ENCODE results near the gene NUDT3.

DNA sequence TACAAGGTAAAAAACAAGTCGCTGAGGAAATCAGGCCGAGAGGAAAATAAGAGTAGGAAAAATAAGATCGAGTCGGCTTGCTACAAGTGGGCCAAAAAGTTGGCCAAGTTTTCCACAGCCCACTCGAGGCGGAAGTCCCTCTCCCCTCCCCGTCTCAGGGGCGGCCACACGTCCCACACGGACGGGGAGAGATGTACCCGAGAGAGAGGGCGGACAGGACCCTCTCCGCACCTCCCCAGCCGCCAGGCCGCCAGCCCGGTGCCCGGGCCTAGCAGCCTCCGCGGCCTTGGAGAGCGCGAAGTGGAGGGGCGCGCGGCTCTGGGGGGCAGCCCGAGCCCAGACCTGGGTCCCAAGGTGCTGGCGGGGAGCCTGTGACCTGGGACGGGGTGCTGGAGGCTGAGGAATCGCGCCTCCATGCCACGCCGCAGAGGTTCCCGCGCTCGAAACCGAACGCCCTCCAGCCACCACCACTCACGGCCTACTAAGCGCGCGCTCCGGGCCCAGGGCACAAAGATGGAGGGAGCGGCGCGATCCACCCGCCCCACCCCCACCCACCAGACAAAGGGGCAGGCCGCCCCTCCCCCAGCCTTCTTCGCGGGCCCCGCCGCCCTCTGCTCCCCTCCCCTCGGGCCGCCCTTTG, 157.7 kb downstream of the NUDT3 start:
- no peak for TF ChIP-seq TAF1 (IDR thresholded peaks at IDR 0.05; ENCODE audit: low read depth, low read length)
- TF ChIP-seq PAX5 (IDR thresholded peaks at IDR 0.05; ENCODE audit: insufficient read depth, low read length, severe bottlenecking): no peak
- TF ChIP-seq POLR2A (IDR thresholded peaks at IDR 0.05; ENCODE audit: low read depth, low read length): no peak
